ENCODE measurements around the gene WDR87.
"Not testable (repeated sequence)": the region's sequence is repeated elsewhere in the genome, so short reads cannot be mapped to it uniquely, and the experiment has no call there.

Gene WDR87

DNA sequence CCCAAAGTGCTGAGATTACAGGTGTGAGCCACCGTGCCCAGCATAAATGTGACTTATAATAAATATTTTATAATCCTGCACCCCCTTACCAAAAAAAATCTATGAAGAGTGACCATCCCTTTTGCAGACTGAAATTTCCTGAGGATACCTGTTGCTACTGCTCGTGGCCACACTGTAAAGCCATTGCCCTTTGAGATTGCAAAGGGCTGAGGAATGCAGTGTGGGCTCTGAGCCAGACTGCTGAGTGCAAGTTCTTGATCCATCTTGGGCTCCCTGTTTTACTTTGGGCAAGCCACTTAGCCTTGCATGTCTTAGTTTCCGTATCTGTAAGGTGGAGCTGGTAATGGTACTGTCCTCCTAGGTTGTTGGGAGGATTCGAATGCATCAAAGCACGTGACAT is 24.0 kb upstream of the WDR87 start:
- DNase-seq: no peak

- peak in 1 of 3 experiments; percentile 35 for DNase-seq
Measured at GRCh38 chr19:37929355-37929923, 23.0 kb upstream of the WDR87 start.

DNA sequence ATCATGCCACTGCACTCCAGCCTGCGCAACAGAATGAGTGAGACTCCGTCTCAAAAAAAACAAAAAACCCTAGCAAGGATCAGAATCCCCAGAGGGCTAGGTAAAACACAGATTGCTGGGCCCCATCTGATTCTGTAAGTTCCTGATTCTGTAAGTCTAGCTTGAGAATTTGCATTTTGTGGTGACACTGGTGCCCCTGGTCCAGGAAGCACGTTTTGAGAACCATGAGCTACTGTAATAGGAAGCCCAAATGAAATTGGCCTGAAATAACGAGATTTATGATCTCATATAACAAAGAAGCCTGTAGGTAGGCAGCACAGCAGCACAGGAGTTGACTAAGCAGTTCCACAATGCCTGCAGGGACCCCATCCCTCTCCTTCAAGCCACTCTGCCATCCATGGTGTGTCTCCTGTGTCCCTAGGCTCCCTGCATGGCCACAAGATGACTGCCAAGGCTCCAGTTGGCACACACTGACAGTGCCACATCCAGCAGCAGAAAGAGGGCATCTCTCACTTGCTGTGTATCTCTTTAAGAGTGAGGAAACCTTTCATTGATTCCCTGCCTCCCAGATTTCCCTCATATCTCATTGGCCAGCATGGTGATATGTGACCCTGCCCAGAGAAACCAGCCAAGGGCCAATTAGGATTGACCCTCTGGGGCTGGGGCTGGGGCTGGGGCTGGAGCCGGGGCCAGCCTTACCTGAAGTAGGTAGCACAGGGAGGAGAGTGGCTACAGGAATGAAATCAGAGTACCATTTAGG is 22.3 kb upstream of the WDR87 start:
- peak in 1 of 3 experiments; percentile 4 for DNase-seq

GRCh38 chr19:37926711-37927110 is 20.3 kb upstream of the WDR87 start:
- DNase-seq: no peak

GRCh38 chr19:37926255-37926654 is 19.9 kb upstream of the WDR87 start:
- no peak for DNase-seq

DNA sequence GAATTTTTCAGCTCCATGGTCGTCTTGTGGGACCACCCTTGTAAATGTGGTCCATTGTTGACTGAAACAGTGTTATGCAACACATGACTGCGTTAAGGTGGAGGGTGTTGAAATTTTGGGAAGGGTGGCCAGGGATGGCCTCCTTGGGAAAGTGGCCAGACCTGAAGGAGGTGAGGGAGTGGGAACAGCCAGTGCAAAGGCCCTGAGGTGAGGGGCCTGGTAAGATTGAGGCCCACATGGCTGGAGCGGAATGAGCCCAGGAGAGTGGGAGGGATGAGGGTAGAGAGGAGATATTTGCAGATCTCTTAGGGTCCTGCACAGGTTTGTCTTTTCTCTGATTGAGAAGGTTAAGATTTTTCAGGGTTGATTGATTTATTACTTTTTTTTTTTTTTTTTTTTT is 18.8 kb upstream of the WDR87 start:
- DNase-seq: no peak

DNA sequence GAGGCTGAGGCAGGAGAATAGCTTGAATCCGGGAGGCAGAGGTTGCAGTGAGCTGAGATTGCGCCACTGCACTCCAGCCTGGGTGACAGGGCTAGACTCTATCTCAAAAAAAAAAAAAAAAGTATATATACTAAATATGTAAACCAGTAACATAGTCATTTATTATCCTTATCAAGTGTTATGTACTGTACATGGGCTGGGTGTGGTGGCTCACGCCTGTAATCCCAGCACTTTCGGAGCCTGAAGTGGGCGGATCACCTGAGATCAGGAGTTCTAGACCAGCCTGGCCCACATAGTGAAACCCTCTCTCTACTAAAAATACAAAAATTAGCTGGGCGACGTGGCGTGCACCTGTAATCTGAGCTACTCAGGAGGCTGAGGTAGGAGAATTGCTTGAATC is 18.2 kb upstream of the WDR87 start:
- DNase-seq: not testable (repeated sequence)

- peak in 1 of 3 experiments; percentile 3 for DNase-seq
Measured at GRCh38 chr19:37920591-37921450, 14.4 kb upstream of the WDR87 start.

GRCh38 chr19:37914908-37915307 is 8.5 kb upstream of the WDR87 start:
- peak in 2 of 3 experiments; percentile 5 to 26 for DNase-seq

- DNase-seq: no peak
Measured at GRCh38 chr19:37909661-37910199, 3.3 kb upstream of the WDR87 start.

DNA sequence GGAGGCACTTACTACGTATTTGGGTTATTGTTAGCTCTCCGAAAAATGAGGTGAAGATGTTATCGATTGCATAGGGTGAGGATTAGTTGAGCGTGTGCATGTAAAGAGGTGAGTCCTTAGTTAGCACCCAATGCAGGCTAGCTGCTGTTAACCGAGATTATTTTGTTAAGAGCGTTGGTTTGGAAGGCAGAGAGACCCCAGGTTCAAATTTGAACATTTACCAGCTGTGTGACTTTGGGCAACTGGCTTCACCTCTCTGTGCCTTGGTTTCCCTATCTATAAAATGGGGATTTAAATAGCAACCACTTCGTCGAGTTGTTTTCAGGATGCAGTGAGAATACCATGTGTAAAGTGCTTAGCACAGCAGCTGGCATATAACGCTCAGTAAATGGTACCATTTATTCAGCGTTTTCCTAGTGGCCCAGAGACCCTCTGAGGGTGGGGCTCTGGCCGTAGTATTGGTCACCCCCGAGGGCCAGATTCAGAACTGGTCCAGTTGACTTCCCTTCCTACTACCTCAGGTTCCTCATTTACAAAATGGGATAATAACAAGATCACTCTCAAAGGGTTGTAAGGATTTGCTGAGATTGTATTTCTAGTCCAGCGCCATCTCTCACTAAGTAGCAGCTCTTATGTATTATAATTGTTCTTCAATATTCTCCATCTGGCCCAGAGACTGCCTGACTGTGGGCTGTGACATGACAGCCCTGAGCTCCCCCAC is 1.5 kb upstream of the WDR87 start:
- DNase-seq: peak in 2 of 3 experiments; percentile 37

GRCh38 chr19:37906869-37907734 is 708 bp upstream of the WDR87 start, which contains the start of gene SIPA1L3:
Gene SIPA1L3 (plus strand): TSS chr19:37907208. CDS start chr19:38081566, 174,358 bp downstream.
- peak; percentile 95 to 98 (median 98) for DNase-seq

- DNase-seq: no peak
Measured at GRCh38 chr19:37903096-37903495, 3.3 kb downstream of the WDR87 start.

- DNase-seq: peak; percentile 67 to 92 (median 88)
Measured at GRCh38 chr19:37902668-37903067, 3.7 kb downstream of the WDR87 start.

DNA sequence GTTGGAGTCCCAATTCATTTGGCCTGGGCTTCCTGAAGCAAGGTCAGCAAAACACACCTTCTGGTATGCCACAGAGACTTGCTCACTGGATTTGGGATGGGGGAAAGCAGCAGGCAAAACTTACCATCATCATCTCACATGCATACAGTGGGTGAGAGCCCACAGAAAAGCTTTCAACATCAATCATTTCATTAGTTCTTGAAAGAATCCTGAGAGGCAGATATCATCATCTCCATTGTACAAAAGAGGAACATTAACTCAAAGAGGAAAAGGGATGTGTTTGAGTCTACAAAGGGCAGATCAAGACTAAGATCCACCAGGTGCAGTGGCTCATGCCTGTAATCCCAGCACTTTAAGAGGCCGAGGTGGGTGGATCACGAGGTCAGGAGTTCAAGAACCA is 6.4 kb downstream of the WDR87 start:
- no peak for DNase-seq

GRCh38 chr19:37899453-37899852 is 6.9 kb downstream of the WDR87 start:
- no peak for DNase-seq

DNA sequence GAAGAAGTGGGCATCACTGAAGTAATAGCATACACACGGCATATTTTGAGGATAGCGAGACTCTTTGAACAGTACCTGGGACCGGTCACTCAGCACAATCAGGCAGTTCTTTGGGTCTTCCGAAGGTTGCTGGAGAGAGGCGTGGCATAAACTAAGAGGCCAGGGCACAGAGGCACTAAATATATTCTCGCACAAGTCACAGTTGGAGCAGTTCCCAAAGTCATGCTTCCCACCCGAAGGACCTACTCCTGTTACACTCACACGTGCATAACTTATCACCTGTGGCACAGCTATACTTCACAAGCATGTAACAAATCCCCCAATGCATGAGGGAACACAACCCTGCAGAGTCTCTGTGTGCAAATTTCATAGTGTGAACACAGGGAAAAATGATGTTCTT is 10.2 kb downstream of the WDR87 start:
- DNase-seq: no peak

DNA sequence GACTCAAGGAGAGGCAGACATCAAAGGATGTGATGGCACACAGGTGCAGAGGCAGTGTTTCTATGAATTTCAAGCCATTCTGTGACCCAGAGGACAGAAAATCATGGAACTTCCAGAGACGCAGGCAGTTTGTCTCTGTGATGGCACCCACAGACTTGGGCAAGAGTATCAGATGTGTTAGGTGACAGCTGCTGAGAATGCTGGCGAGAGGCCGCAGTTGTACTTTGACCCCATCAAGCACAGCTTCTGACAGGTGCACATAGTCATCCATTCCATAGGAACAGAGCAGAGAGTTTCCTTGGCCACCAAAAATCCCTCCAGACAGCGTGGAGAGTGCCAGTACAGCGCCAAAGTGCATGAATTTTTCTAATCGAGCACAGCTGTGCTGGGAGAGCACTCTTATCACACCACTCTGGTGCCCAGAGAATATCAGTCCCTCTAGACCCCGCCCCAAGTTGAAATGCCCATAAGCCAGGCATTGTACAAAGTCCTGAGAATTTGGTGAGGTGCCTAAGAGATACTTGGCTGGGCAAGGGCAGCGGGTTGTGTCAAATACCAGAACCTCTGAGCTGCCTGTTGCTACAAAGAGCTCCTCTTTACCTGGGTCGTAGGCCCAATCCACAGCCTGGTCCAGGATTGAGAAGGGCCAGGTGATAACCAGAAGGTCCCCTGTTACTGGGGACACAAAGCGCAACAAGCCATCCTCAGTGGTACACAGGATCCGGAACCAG is 12.4 kb downstream of the WDR87 start:
- DNase-seq: no peak

GRCh38 chr19:37886571-37886970 is 19.8 kb downstream of the WDR87 start:
- DNase-seq: no peak

GRCh38 chr19:37885392-37885791 is 21.0 kb downstream of the WDR87 start:
- no peak for DNase-seq

GRCh38 chr19:37877147-37877546 is 29.2 kb downstream of the WDR87 start:
- no peak for DNase-seq
